Activated CD4-positive, alpha-beta T cell treated with anti-CD3 and anti-CD28 coated beads, Interleukin-2, Interleukin-4, amounts not matched to agents 100 ng/mL and 50 ng/mL, durations not matched to agents 16 hours and 8 hours (primary cell): ENCODE results near the gene USP33.
A peak's percentile ranks its signal among the peaks of the same experiment; 100 is the strongest.
"Not testable (repeated sequence)": the region's sequence is repeated elsewhere in the genome, so short reads cannot be mapped to it uniquely, and the experiment has no call there.

ENCODE experiments used
- DNase-seq: peaks from one replicate; pipeline ENCODE4 v3.0.0-alpha.2; 2020; ENCODE audit warnings: low spot score

Gene USP33

GRCh38 chr1:77759071-77760028, at the start of gene USP33:
TSS of gene USP33 (minus strand) at chr1:77759852. CDS start at chr1:77741697, 18,155 bp downstream.
- DNase-seq, result peak; percentile 89

- no peak for DNase-seq
These were observed 43.7 kb upstream of the USP33 start for GRCh38 chr1:77803371-77803770.

GRCh38 chr1:77802026-77802425, 42.4 kb upstream of the USP33 start:
- no peak for DNase-seq

GRCh38 chr1:77797991-77798390, 38.3 kb upstream of the USP33 start:
- DNase-seq, result no peak

- DNase-seq, result no peak
These were observed 37.2 kb upstream of the USP33 start for GRCh38 chr1:77796695-77797405.

GRCh38 chr1:77794550-77794949, 34.9 kb upstream of the USP33 start:
- DNase-seq, result no peak

GRCh38 chr1:77786093-77786741, 26.6 kb upstream of the USP33 start:
- DNase-seq, result not testable (repeated sequence)

- no peak for DNase-seq
These were observed 23.5 kb upstream of the USP33 start for GRCh38 chr1:77783141-77783540.

GRCh38 chr1:77781683-77782082, 22.0 kb upstream of the USP33 start:
- DNase-seq, result no peak

GRCh38 chr1:77779529-77780281, 20.1 kb upstream of the USP33 start, which contains the start of gene MIGA1:
TSS of gene MIGA1 (plus strand) at chr1:77779649. CDS start at chr1:77783253, 3,604 bp downstream.
- DNase-seq, result peak; percentile 92

GRCh38 chr1:77776007-77776700, 16.5 kb upstream of the USP33 start:
- no peak for DNase-seq

- DNase-seq, result peak; percentile 12
These were observed 8.4 kb upstream of the USP33 start for GRCh38 chr1:77768006-77768405.

GRCh38 chr1:77762072-77762476, 2.4 kb upstream of the USP33 start:
- no peak for DNase-seq

- DNase-seq, result no peak
These were observed 2.0 kb downstream of the USP33 start for GRCh38 chr1:77757603-77758002.

GRCh38 chr1:77757066-77757584, 2.5 kb downstream of the USP33 start:
- no peak for DNase-seq

GRCh38 chr1:77756052-77756754, 3.4 kb downstream of the USP33 start:
- DNase-seq, result no peak

GRCh38 chr1:77749489-77749888, 10.2 kb downstream of the USP33 start:
- not testable (repeated sequence) for DNase-seq

GRCh38 chr1:77744576-77744975, 15.1 kb downstream of the USP33 start:
- DNase-seq, result no peak

- DNase-seq, result no peak
These were observed 17.6 kb downstream of the USP33 start for GRCh38 chr1:77742011-77742555.

- no peak for DNase-seq
These were observed 18.3 kb downstream of the USP33 start for GRCh38 chr1:77741316-77741715.
